Muscle of back (tissue), 11 donors: Measurements from ENCODE around the gene PRG2. TPM values are rescaled to one million over a fixed set of nuclear protein-coding genes. Genes with fewer than 3 reads are reported as not detected.
A peak's percentile ranks its signal among the peaks of the same experiment; 100 is the strongest.
"Not testable (repeated sequence)": the region's sequence is repeated elsewhere in the genome, so short reads cannot be mapped to it uniquely, and the experiment has no call there.

Experiments used
- DNase-seq, 3 donors: peaks; one replicate each; pipeline versions ENCODE4 v3.0.0 to v3.0.0-alpha.2; 2013
- polyA plus RNA-seq, 10 donors: library from polyadenylated mRNA; unstranded; fragments of 120-200 nt; gene quantifications; one replicate each; pipeline ENCODE4 v1.2.1, GENCODE V29; 2013; ENCODE audit not compliant: insufficient read length in 10 of 10

PRG2 gene
- polyA plus RNA-seq, 10 donors, result 0.12 to 4.8 (median 0.79) TPM; not detected in 1

- DNase-seq, result no peak
Measured at GRCh38 chr11:57348636-57349313, 41.7 kb downstream of the PRG2 start.

GRCh38 chr11:57348052-57348451 lies 42.4 kb downstream of the PRG2 start:
- no peak for DNase-seq

GRCh38 chr11:57347336-57347735 lies 43.1 kb downstream of the PRG2 start:
- no peak for DNase-seq

DNA sequence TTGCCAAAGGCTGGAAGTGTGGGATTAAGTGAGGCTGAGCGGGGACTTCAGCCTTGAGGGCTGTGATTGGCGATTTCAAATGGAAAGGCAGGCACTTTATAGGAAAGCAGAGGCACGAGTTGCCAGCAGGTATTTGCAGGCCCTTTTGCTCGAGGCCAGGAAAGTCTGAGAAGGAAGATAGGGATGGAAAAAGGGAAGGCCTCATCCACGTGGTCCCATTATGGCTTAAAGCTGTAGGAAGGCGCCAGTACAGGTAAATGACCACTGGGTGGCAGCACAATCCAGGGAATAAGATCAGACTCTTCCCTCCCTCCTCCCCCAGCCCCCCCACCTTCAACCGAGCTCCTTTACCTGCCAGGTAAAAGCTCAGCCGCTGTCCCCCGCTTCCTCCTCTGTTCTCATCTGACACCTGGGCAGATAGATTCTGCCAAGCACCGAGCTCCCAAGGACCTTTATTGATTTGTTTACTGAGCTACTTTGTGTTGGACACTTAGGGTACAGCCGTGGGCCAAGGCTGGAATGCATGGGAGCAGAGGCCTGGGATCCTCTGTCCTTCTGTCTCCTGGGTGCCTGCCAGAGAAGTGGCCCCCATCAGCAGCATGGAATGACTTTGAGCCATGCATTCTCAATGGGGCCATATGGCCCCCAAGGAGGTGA lies 44.8 kb downstream of the PRG2 start:
- peak in 2 of 3 donors; percentile 75 to 79 for DNase-seq

- no peak for DNase-seq
Measured at GRCh38 chr11:57344826-57345225, 45.6 kb downstream of the PRG2 start.

DNA sequence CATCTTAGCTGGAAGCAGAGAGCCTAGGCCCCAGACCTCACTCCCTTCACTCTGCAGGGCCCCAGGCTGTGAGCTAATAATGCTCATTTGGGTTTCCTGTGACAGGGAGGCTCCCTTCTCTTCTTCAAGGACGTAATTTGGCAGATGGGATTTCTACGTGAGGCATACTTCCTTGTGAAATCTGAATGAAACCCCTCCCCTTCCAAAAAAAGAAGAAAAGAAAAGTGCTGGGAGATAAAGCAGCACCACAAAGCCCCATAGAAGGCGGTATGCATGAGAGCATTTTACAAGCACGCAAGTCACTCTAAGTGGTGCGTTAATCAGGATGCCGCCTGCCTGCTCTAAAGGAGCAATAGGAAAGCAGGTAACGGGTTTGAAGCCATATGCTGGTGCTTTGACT lies 46.6 kb downstream of the PRG2 start:
- DNase-seq, result no peak

GRCh38 chr11:57342702-57343101 lies 47.7 kb downstream of the PRG2 start:
- no peak for DNase-seq

DNA sequence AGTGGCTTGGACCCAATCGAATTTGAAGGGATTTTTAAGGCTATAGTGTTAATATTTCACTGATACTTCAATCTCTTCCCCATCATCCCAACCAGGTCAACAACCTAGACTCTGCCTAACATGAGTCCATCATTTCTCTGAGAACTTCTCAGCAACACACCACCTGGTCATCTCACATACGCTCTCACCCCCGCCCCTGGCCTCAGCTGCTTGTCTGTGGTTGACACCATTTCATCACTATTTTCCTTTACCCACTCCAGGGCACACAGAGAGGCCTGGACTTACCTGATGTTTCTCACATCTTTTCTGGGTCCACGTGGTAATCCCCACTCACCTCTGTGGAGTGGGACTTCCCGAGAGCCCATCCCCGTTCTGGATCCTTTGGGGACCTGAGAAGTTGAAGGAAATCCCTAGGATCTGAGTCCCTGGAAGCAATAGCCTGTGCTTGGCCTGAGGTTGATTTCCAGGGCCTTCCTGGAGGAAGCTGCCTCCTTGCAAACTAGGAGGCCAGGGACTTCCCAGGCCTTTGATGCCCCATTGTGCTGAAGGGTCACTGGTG lies 49.1 kb downstream of the PRG2 start:
- no peak for DNase-seq

DNA sequence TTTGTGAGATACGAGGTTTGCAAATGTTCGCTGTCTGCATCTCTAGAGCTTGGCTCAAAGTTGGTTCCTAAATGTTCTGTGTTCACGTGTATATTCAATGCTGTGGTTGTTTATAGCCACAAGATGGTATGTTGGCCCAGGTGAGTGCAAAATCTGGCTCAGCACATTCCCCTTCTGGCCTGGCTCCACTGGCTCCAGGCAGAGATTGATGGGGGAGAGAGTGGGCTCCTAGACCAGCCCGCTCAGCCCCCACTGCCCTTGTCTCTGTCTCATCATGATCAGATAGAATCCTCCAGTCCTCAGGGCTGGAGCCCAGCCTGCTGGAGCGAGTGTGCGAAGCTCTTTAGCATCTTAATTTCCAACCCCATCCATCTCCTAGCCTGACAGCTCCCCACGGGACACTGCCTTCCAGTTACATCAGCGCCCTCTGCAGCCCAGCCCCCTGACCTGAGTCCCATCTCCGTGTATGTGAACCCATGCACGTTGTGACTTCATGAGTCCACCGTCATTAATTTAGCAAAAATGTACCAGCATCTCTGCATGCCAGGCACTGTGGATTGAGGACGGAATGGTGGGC lies 50.3 kb downstream of the PRG2 start:
- peak in 1 of 3 donors; percentile 62 for DNase-seq

DNA sequence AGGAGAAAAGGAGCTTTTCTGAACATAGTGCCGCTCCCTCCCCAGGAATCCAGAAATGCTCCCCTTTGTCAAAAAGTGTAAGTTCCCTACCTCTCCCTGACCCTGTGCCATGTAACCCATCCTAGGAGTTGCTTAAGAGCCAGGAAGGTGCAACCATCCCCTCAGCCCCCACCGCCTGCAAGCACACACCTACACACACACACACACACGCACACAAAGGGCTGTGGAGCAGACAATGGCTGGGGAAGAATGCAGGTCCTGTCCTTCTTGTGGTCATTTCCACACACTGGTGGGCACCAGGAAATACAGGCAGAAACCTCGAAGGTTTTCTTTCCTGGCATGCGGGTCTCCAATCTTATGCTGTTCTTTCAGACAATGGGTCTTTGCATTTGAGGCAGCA lies 51.1 kb downstream of the PRG2 start:
- DNase-seq, result no peak

DNA sequence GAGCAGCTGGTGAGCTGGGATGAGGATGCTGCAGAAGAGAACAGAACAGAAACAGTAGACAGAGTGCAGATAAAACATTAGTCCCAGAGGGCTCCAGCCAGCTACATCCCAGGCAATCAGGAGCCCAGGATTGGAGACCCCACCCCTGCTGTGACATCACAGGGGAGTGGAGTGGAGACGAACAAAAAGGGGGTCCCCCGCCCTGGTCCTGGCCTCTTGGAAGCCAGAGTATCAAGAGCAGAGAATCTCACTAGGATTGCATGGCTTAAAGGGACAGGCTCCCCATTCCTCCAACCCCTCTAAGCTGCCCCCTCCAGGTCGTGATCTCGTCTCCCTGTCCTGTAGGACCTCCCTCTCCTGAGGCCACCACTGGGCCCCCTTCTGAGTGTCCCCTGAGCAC lies 52.3 kb downstream of the PRG2 start, which contains the start of gene P2RX3:
Gene P2RX3 (plus strand): TSS at position 211 of the 400 bp plus-strand sequence. CDS start 199 bp downstream, outside the sequence.
- DNase-seq, result peak in 1 of 3 donors; percentile 83

DNA sequence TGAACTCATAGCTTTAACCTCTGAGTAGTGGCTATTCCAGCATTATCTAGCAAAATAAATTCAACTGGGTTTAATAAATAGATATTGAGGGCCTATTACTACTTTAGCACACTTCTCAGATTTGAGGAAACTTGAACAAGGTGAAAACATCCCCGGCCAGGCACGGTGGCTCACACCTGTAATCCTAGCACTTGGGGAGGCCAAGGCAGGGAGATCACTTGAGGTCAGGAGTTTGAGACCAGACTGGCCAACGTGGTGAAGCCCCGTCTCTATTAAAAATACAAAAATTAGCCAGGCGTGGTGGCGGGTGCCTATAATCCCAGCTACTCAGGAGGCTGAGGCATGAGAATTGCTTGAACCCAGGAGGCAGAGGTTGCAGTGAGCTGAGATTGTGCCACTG lies 53.6 kb downstream of the PRG2 start:
- not testable (repeated sequence) for DNase-seq

Other genes with a start within 250 kb of the PRG2 start
- gene LRRC55, start 208.7 kb downstream of the PRG2 start, polyA plus RNA-seq, result 1 to 10 TPM in 8 of 10 donors, under 1 TPM in 2; 0.73 to 2.4 (median 1.5) TPM
- gene APLNR, start 153.4 kb downstream of the PRG2 start, polyA plus RNA-seq, result 100 to 1,000 TPM in 2 of 10 donors, 10 to 100 TPM in 8; 66.8 to 129 (median 87.1) TPM
- gene TNKS1BP1, start 65.7 kb downstream of the PRG2 start, polyA plus RNA-seq, result 100 to 1,000 TPM in 8 of 10 donors, 10 to 100 TPM in 2; 93.5 to 122 (median 110) TPM
- 100 to 1,000 TPM in 5 of 10 donors, 10 to 100 TPM in 5; 82.0 to 138 (median 101) TPM for gene SSRP1, start 54.8 kb downstream of the PRG2 start, polyA plus RNA-seq
- 1 to 10 TPM; 1.9 to 7.0 (median 4.1) TPM for gene P2RX3, start 52.3 kb downstream of the PRG2 start, polyA plus RNA-seq
- 1 to 10 TPM in 1 of 10 donors, under 1 TPM in 3, not detected in 6; 0.33 to 1.3 (median 0.48) TPM for gene PRG3, start 9.5 kb downstream of the PRG2 start, polyA plus RNA-seq
- gene SLC43A3, start 36.5 kb upstream of the PRG2 start, polyA plus RNA-seq, result 10 to 100 TPM; 25.9 to 43.0 (median 31.8) TPM
- 10 to 100 TPM; 17.2 to 35.0 (median 25.7) TPM for gene RTN4RL2, start 69.9 kb upstream of the PRG2 start, polyA plus RNA-seq
- gene SLC43A1, start 125.1 kb upstream of the PRG2 start, polyA plus RNA-seq, result 10 to 100 TPM in 6 of 10 donors, 1 to 10 TPM in 4; 7.8 to 14.9 (median 10.2) TPM
- 10 to 100 TPM; 28.8 to 57.7 (median 36.6) TPM for gene TIMM10, start 140.1 kb upstream of the PRG2 start, polyA plus RNA-seq
- 100 to 1,000 TPM in 9 of 10 donors, 10 to 100 TPM in 1; 78.8 to 282 (median 173) TPM for gene SMTNL1, start 146.9 kb upstream of the PRG2 start, polyA plus RNA-seq
- 10 to 100 TPM; 16.5 to 27.4 (median 24.2) TPM for gene UBE2L6, start 177.0 kb upstream of the PRG2 start, polyA plus RNA-seq
- 100 to 1,000 TPM in 5 of 10 donors, 10 to 100 TPM in 5; 79.3 to 123 (median 102) TPM for gene SERPING1, start 207.0 kb upstream of the PRG2 start, polyA plus RNA-seq